ENCODE results near the gene MINDY4. TPM values are rescaled to one million over a fixed set of nuclear protein-coding genes. Genes with fewer than 3 reads are reported as not detected.

MINDY4 gene
- total and polyA plus RNA-seq, 10 of the 15 experiments (the other 5 are each of a cell fraction or from before 2014, with no cell fraction given): 0.10 to 0.90 (median 0.40) TPM

GRCh38 chr7:30755384-30756154 lies 15.6 kb upstream of the MINDY4 start:
- no peak for FAIRE-seq
- Histone ChIP-seq H3K36me3 (ENCODE audit: control insufficient read depth in 2 of 2, insufficient read depth in 2 of 2, low read length in 1 of 2) (no peaks in the 10 kb centered on the region), H3K79me2 (ENCODE audit: control insufficient read depth, insufficient read depth, low read length) (no peaks in the 10 kb centered on the region), H3K4me2 (ENCODE audit: control insufficient read depth, insufficient read depth) (no peak overlapping the region), H3K27me3 (replicated peaks in 1 of 2; ENCODE audit: control insufficient read depth in 2 of 2, insufficient read depth in 2 of 2, low read length in 1 of 2) (no peaks in the 10 kb centered on the region), H3K27ac (ENCODE audit: control insufficient read depth, insufficient read depth) (no peak overlapping the region), H4K20me1 (ENCODE audit: control insufficient read depth, insufficient read depth) (no peaks in the 10 kb centered on the region), H2AFZ (ENCODE audit: control insufficient read depth, low read depth, low read length) (no peak overlapping the region), H3K9ac (ENCODE audit: control insufficient read depth, insufficient read depth, low read length) (no peak overlapping the region), H3K9me3 (replicated peaks; ENCODE audit: control insufficient read depth, insufficient read depth, low read length) (no peaks in the 10 kb centered on the region; the same call in 2 of the 3 replicates), H3K4me1 (ENCODE audit: control insufficient read depth, insufficient read depth, low read length) (no peaks in the 10 kb centered on the region), H3K4me3 (no peak overlapping the region)
- no peak for ATAC-seq
- POLR2A ChIA-PET: no interaction called here
- intact Hi-C loops (cut with micrococcal nuclease; ENCODE audit: unreplicated experiment): no loop called here
- no peak for DNase-seq (ENCODE audit: low read depth, low spot score)
- SMC1A ChIA-PET (ENCODE audit: uncharacterized antibody, unreplicated experiment): no interaction called here
- WGBS (ENCODE audit: insufficient coverage, insufficient replicate concordance, low lambda C conversion rate, missing lambda C conversion rate): 62% methylated on average over 22 of the region's 22 CpGs
- RAD21 ChIA-PET (ENCODE audit: unreplicated experiment): no interaction called here
- in situ Hi-C loops (cut with MboI): no loop called here
- no TSS peak for BruUV-seq (replicated peaks)
- CTCF ChIA-PET: no interaction called here
- TF ChIP-seq, protein P1, sequence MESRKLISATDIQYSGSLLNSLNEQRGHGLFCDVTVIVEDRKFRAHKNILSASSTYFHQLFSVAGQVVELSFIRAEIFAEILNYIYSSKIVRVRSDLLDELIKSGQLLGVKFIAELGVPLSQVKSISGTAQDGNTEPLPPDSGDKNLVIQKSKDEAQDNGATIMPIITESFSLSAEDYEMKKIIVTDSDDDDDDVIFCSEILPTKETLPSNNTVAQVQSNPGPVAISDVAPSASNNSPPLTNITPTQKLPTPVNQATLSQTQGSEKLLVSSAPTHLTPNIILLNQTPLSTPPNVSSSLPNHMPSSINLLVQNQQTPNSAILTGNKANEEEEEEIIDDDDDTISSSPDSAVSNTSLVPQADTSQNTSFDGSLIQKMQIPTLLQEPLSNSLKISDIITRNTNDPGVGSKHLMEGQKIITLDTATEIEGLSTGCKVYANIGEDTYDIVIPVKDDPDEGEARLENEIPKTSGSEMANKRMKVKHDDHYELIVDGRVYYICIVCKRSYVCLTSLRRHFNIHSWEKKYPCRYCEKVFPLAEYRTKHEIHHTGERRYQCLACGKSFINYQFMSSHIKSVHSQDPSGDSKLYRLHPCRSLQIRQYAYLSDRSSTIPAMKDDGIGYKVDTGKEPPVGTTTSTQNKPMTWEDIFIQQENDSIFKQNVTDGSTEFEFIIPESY (IDR thresholded peaks at IDR 0.05): no peak
- TF ChIP-seq ZNF24 (IDR thresholded peaks at IDR 0.05): no peak
- TF ChIP-seq ZNF274 (IDR thresholded peaks at IDR 0.05; ENCODE audit: insufficient read depth, insufficient read length): no peak
- no peak for TF ChIP-seq IRF3 (IDR thresholded peaks at IDR 0.05)
- no peak for TF ChIP-seq NKRF (conservative IDR thresholded peaks at IDR 0.05)
- no peak for TF ChIP-seq EED (IDR thresholded peaks at IDR 0.05; ENCODE audit: low read depth)
- TF ChIP-seq, protein P2, sequence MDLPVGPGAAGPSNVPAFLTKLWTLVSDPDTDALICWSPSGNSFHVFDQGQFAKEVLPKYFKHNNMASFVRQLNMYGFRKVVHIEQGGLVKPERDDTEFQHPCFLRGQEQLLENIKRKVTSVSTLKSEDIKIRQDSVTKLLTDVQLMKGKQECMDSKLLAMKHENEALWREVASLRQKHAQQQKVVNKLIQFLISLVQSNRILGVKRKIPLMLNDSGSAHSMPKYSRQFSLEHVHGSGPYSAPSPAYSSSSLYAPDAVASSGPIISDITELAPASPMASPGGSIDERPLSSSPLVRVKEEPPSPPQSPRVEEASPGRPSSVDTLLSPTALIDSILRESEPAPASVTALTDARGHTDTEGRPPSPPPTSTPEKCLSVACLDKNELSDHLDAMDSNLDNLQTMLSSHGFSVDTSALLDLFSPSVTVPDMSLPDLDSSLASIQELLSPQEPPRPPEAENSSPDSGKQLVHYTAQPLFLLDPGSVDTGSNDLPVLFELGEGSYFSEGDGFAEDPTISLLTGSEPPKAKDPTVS (IDR thresholded peaks at IDR 0.05; ENCODE audit: low read depth, low read length): no peak
- TF ChIP-seq, protein P3, sequence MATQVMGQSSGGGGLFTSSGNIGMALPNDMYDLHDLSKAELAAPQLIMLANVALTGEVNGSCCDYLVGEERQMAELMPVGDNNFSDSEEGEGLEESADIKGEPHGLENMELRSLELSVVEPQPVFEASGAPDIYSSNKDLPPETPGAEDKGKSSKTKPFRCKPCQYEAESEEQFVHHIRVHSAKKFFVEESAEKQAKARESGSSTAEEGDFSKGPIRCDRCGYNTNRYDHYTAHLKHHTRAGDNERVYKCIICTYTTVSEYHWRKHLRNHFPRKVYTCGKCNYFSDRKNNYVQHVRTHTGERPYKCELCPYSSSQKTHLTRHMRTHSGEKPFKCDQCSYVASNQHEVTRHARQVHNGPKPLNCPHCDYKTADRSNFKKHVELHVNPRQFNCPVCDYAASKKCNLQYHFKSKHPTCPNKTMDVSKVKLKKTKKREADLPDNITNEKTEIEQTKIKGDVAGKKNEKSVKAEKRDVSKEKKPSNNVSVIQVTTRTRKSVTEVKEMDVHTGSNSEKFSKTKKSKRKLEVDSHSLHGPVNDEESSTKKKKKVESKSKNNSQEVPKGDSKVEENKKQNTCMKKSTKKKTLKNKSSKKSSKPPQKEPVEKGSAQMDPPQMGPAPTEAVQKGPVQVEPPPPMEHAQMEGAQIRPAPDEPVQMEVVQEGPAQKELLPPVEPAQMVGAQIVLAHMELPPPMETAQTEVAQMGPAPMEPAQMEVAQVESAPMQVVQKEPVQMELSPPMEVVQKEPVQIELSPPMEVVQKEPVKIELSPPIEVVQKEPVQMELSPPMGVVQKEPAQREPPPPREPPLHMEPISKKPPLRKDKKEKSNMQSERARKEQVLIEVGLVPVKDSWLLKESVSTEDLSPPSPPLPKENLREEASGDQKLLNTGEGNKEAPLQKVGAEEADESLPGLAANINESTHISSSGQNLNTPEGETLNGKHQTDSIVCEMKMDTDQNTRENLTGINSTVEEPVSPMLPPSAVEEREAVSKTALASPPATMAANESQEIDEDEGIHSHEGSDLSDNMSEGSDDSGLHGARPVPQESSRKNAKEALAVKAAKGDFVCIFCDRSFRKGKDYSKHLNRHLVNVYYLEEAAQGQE (IDR thresholded peaks at IDR 0.05; ENCODE audit: low read depth, low read length): no peak
